ENCODE data around the gene MICALL1. TPM values are rescaled to one million over a fixed set of nuclear protein-coding genes. Genes with fewer than 3 reads are reported as not detected.

Gene MICALL1
- total and polyA plus RNA-seq, 2 experiments from 2014 or later, result 8.0 to 41.4 TPM

DNA sequence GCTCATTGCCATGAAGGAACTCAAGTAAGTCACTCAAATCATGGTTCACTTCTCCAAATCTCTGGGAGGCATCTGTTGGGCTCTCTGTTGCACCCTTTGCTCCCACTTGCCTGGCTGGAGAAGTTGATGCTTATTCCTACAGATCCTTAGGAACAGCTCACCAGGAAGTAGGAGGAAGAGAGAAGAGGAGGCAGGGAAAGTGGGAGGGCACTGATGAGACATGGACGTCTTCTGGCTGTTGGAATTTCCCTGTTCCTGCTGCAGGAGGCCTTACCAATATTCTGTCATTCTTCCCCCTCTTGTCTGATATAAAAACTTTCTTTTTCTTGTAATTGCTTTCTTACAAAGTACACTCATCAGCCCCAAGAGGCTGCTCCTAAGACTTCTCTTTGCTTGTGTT, 61.0 kb downstream of the MICALL1 start:
- TF ChIP-seq EZH2 (IDR thresholded peaks at IDR 0.05; ENCODE audit: insufficient read depth, poor library complexity, severe bottlenecking) (no peak), EZH2phosphoT487 (IDR thresholded peaks at IDR 0.05; ENCODE audit: insufficient read depth, low read depth) (no peak)
- Histone ChIP-seq H3K79me2 (ENCODE audit: insufficient read depth) (peaks cover 8% of the 10 kb centered on the region; the same call in 1 of the 2 replicates), H3K4me3 (no peak overlapping the region), H2AFZ (no peak overlapping the region), H3K9me2 (ENCODE audit: insufficient read depth) (no peaks in the 10 kb centered on the region), H3K9me3 (ENCODE audit: low read depth) (no peaks in the 10 kb centered on the region), H3K27me3 (replicated peaks; ENCODE audit: insufficient read depth) (no peaks in the 10 kb centered on the region), H3K4me2 (ENCODE audit: unreplicated experiment) (no peak overlapping the region), H3K4me1 (ENCODE audit: insufficient read depth) (no peaks in the 10 kb centered on the region), H3F3A (ENCODE audit: insufficient read depth) (no peaks in the 10 kb centered on the region), H3K36me3 (ENCODE audit: low read depth) (peaks cover 11% of the 10 kb centered on the region; the same call in 1 of the 2 replicates), H3K9ac (no peak overlapping the region), H4K20me1 (ENCODE audit: insufficient read depth) (no peaks in the 10 kb centered on the region), H3K27ac (no peak overlapping the region)
- in situ Hi-C loops (cut with MboI), result no loop called here
- WGBS, 2 experiments (ENCODE audit: low coverage in 1 of 2, low lambda C conversion rate in 2 of 2, missing lambda C conversion rate in 2 of 2), result 56 to 79% methylated on average over 1 of the region's 1 CpG
- no peak for DNase-seq

DNA sequence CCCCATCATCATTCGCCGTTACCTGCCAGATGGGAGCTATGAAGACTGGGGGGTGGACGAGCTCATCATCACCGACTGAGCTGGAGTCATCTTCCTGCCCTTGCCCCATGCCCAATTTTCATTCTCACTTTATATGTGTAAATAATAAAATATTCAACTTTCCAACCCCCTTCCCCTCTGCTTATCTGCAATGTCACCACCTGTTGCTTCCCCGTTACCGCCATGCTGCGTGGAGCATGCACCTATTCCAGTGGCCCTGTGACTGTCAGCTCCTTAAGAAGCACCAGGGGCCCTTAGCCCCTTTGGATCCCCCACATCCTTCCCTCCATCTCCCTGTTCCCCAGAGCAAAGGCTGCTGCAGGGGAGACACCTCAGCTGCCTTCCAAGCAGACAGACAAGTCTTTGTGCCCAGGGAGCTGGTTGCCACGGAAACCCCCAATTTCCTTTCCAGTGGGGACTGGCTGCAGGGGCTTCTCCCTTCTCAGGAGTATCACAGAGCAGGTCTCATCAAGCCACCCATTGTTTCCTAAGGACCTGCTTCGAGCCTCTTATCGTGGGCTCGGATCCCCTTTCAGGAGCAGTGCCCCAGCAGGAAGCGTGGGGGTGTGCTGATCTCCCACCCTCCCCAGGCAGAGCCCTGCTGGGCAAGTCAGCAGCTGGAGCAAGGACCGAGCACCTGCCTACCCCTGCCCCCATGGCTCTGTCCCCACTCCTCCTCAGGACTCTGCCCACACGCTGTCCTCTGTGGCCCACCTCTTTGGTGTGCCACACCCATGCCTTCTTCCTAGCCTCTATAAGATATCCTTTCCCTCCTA, 61.7 kb downstream of the MICALL1 start:
- Histone ChIP-seq H3K79me2 (ENCODE audit: insufficient read depth) (peaks cover 8% of the 10 kb centered on the region; the same call in 1 of the 2 replicates), H3K27me3 (replicated peaks; ENCODE audit: insufficient read depth) (no peaks in the 10 kb centered on the region), H4K20me1 (ENCODE audit: insufficient read depth) (no peaks in the 10 kb centered on the region), H2AFZ (no peak overlapping the region), H3K4me3 (no peak overlapping the region), H3K4me1 (ENCODE audit: insufficient read depth) (no peaks in the 10 kb centered on the region), H3K36me3 (ENCODE audit: low read depth) (0 out of 2 replicates have a peak, but pooled peaks cover 9% of the 10 kb centered on the region), H3K27ac (no peak overlapping the region), H3K9ac (no peak overlapping the region), H3K4me2 (ENCODE audit: unreplicated experiment) (no peak overlapping the region), H3F3A (ENCODE audit: insufficient read depth) (no peaks in the 10 kb centered on the region), H3K9me2 (ENCODE audit: insufficient read depth) (no peaks in the 10 kb centered on the region), H3K9me3 (ENCODE audit: low read depth) (no peaks in the 10 kb centered on the region)
- WGBS, 2 experiments (ENCODE audit: low coverage in 1 of 2, low lambda C conversion rate in 2 of 2, missing lambda C conversion rate in 2 of 2), result 83 to 87% methylated on average over 14 of the region's 14 CpGs
- no peak for DNase-seq
- in situ Hi-C loops (cut with MboI), result no loop called here
- no peak for TF ChIP-seq EZH2phosphoT487 (IDR thresholded peaks at IDR 0.05; ENCODE audit: insufficient read depth, low read depth)
- no peak for TF ChIP-seq EZH2 (IDR thresholded peaks at IDR 0.05; ENCODE audit: insufficient read depth, poor library complexity, severe bottlenecking)

DNA sequence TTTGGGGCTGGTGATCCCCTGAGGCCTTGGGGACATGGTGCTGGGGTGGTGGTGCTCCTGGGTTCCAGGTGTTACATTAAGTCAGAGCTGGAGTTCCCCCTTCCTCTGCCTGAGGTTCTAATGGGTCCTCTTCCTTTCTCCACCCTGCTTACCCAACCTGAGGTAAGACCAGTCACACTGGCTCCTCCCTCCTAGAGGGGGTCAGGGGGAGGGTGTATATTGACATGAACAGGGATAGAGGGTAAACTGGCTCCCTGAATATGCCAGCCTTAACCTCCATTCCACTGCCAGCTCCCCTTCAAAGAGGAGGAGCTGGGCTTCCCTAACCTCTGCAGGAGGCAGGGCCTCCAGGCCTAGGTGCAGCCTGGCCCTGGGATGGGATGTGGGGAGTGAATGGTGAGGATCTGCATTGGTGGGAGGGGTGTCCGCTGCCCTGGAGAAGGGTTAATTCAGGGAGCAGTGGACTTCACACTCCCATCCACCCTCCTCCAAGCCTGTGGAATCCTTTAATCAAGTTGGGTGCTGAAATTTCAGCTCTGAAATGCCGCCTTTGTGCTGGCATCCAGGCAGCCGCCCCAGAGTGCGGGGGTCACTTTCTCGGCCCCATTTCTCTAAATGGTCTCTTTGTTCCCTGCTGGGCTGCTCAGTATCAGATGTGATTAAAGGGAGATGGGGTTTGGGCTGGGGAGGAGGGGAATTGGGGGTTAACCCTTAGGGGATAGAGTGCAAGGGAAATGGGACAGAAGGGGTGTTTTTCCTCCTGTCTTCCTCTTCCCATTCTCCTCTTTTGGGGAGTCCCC, 62.6 kb downstream of the MICALL1 start:
- Histone ChIP-seq H2AFZ (no peak overlapping the region), H3K79me2 (ENCODE audit: insufficient read depth) (peaks cover 8% of the 10 kb centered on the region; the same call in 1 of the 2 replicates), H4K20me1 (ENCODE audit: insufficient read depth) (no peaks in the 10 kb centered on the region), H3K9ac (no peak overlapping the region), H3F3A (ENCODE audit: insufficient read depth) (no peaks in the 10 kb centered on the region), H3K4me1 (ENCODE audit: insufficient read depth) (no peaks in the 10 kb centered on the region), H3K9me3 (ENCODE audit: low read depth) (no peaks in the 10 kb centered on the region), H3K27ac (no peak overlapping the region), H3K36me3 (ENCODE audit: low read depth) (0 out of 2 replicates have a peak, but pooled peaks cover 9% of the 10 kb centered on the region), H3K4me3 (no peak overlapping the region), H3K4me2 (ENCODE audit: unreplicated experiment) (no peak overlapping the region), H3K9me2 (ENCODE audit: insufficient read depth) (no peaks in the 10 kb centered on the region), H3K27me3 (replicated peaks; ENCODE audit: insufficient read depth) (no peaks in the 10 kb centered on the region)
- in situ Hi-C loops (cut with MboI), result no loop called here
- no peak for TF ChIP-seq EZH2 (IDR thresholded peaks at IDR 0.05; ENCODE audit: insufficient read depth, poor library complexity, severe bottlenecking)
- TF ChIP-seq EZH2phosphoT487 (IDR thresholded peaks at IDR 0.05; ENCODE audit: insufficient read depth, low read depth), result no peak
- no peak for DNase-seq
- 97 to 98% methylated on average over 5 of the region's 5 CpGs for WGBS, 2 experiments (ENCODE audit: low coverage in 1 of 2, low lambda C conversion rate in 2 of 2, missing lambda C conversion rate in 2 of 2)

DNA sequence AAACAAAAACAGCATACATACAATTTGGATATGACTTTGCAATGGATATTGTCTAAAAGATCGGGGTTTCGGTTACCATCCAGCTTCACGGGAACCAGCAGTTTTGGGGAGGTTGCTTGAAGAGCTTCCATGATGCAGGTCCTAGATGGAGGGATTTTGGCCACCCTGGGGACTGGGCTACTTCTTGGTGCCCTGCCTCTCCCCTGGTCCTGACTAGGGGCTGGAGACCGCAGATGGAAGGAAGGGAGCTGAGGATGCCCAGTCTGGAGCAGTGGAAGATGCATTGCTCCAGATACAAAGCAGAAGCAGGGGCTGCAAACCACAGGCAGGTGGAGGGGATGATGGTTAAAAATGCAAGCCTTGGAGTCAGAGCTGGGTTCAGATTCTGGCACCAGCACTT, 64.8 kb downstream of the MICALL1 start:
- no peak overlapping the region for H3K27ac ChIP-seq
- no peak overlapping the region for H3K4me3 ChIP-seq
- H2AFZ ChIP-seq, result no peak overlapping the region
- no peak for TF ChIP-seq EZH2 (IDR thresholded peaks at IDR 0.05; ENCODE audit: insufficient read depth, poor library complexity, severe bottlenecking)
- no peak for TF ChIP-seq EZH2phosphoT487 (IDR thresholded peaks at IDR 0.05; ENCODE audit: insufficient read depth, low read depth)
- no peaks in the 10 kb centered on the region for H4K20me1 ChIP-seq (ENCODE audit: insufficient read depth)
- no peak overlapping the region for H3K9ac ChIP-seq
- H3F3A ChIP-seq (ENCODE audit: insufficient read depth), result no peaks in the 10 kb centered on the region
- H3K9me2 ChIP-seq (ENCODE audit: insufficient read depth), result no peaks in the 10 kb centered on the region
- H3K4me1 ChIP-seq (ENCODE audit: insufficient read depth), result no peaks in the 10 kb centered on the region
- H3K27me3 ChIP-seq (replicated peaks; ENCODE audit: insufficient read depth), result no peaks in the 10 kb centered on the region
- H3K79me2 ChIP-seq (ENCODE audit: insufficient read depth), result peaks cover 4% of the 10 kb centered on the region; the same call in 1 of the 2 replicates
- H3K9me3 ChIP-seq (ENCODE audit: low read depth), result no peaks in the 10 kb centered on the region
- no peak for DNase-seq
- no peak overlapping the region for H3K4me2 ChIP-seq (ENCODE audit: unreplicated experiment)
- H3K36me3 ChIP-seq (ENCODE audit: low read depth), result 0 out of 2 replicates have a peak, but pooled peaks cover 8% of the 10 kb centered on the region
- in situ Hi-C loops (cut with MboI), result no loop called here
- 97% methylated on average over 4 of the region's 4 CpGs for WGBS, 2 experiments (ENCODE audit: low coverage in 1 of 2, low lambda C conversion rate in 2 of 2, missing lambda C conversion rate in 2 of 2)

Measured in GM23248 (cell line).